ENCODE data around the gene MSANTD1. TPM values are rescaled to one million over a fixed set of nuclear protein-coding genes. Genes with fewer than 3 reads are reported as not detected.

MSANTD1 gene
- total and polyA plus RNA-seq, 4 donors, result 0.05 to 1.2 (median 0.23) TPM; not detected in 1

DNA sequence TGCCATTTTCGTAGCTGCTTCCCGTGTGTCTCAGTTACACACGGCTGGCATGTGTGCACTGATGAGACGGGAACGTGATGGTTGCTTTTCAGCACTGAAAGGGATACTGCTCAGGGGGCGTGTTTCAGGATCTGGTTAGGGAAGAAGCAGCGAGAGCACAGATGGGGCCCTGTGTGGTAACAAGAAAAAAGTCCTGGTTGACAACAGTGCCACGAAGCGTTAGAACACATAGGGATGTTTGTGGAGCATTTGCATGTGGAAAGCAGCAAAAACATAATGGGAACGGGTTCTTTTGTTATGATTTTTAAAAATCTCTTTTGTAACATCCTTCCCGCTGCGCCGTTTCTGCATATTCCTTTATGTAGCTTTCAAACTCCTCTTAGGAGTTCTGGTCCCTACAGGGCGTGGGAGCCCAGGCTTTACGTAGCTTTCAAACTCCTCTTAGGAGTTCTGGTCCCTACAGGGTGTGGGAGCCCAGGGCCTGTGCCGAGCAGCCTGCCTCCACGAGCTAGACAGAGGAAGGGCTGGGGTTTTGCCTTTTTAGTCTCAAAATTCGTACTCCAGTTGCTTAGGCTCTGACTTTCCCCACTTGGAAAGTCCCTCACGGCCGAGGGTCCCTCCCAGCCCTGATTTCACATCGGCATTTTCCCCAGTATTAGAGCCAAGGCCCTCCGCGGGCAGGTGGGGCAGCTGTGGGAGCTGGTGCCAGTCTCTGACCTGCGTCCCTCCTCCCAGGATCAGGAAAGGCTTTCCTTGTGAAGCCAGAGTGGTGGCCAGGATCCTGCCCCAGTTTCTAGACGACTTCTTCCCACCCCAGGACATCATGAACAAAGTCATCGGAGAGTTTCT is 11.0 kb upstream of the MSANTD1 start:
- H3K27ac ChIP-seq (ENCODE audit: low read depth in 1 of 2, low read length in 2 of 2), result no peak overlapping the region
- H3K4me3 ChIP-seq (ENCODE audit: low read depth in 1 of 3, low read length in 3 of 3), result no peak overlapping the region
- H3K9me3 ChIP-seq (ENCODE audit: control insufficient read depth in 4 of 4, low read length in 3 of 4), result no peaks in the 10 kb centered on the region
- WGBS, result 92% methylated on average over 26 of the region's 26 CpGs
- H3K27me3 ChIP-seq (ENCODE audit: control insufficient read depth in 4 of 4, insufficient read depth in 4 of 4, low read length in 3 of 4), result no peaks in the 10 kb centered on the region
- DNase-seq (ENCODE audit: low spot score), result no peak
- TF ChIP-seq, protein P1, sequence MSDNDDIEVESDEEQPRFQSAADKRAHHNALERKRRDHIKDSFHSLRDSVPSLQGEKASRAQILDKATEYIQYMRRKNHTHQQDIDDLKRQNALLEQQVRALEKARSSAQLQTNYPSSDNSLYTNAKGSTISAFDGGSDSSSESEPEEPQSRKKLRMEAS (IDR thresholded peaks at IDR 0.05), result no peak
- TF ChIP-seq HNF4G (IDR thresholded peaks at IDR 0.05), result no peak
- no peak for TF ChIP-seq RXRA (IDR thresholded peaks at IDR 0.05)
- TF ChIP-seq RAD21 (IDR thresholded peaks at IDR 0.05), result no peak
- no peak for TF ChIP-seq TAF1 (conservative IDR thresholded peaks at IDR 0.05)
- no peak for TF ChIP-seq SP1 (IDR thresholded peaks at IDR 0.05)
- peaks cover 16 to 78% (median 28%) of the 10 kb centered on the region in 4 donors for H3K36me3 ChIP-seq (ENCODE audit: control insufficient read depth in 4 of 4, insufficient read depth in 3 of 4, low read depth in 1 of 4, low read length in 3 of 4)
- no peak overlapping the region for H3K9ac ChIP-seq (ENCODE audit: low read depth in 1 of 2, low read length in 2 of 2)
- no peaks in the 10 kb centered on the region for H3K4me1 ChIP-seq (ENCODE audit: control insufficient read depth in 4 of 4, insufficient read depth in 4 of 4, low read length in 3 of 4)

DNA sequence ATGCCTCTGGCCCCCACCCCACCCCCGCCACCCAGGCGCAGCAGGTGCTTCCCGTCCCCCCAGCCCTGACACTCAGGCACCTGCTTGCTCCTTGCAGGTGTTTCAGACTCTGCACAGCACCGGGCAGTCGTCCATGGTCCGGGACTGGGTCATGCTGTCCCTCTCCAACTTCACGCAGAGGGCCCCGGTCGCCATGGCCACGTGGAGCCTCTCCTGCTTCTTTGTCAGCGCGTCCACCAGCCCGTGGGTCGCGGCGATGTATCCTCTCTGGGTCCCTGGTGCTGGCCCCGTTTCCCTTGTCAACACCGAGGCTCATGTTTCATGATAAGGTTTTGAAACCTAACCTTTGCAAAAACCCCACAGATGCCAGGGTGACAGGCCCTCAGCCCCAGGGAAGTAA is 10.2 kb upstream of the MSANTD1 start:
- no peaks in the 10 kb centered on the region for H3K4me1 ChIP-seq (ENCODE audit: control insufficient read depth in 4 of 4, insufficient read depth in 4 of 4, low read length in 3 of 4)
- no peaks in the 10 kb centered on the region for H3K27me3 ChIP-seq (ENCODE audit: control insufficient read depth in 4 of 4, insufficient read depth in 4 of 4, low read length in 3 of 4)
- no peaks in the 10 kb centered on the region for H3K9me3 ChIP-seq (ENCODE audit: control insufficient read depth in 4 of 4, low read length in 3 of 4)
- 93% methylated on average over 18 of the region's 18 CpGs for whole genome bisulfite sequencing
- TF ChIP-seq GABPA (IDR thresholded peaks at IDR 0.05 in 1 of 2, conservative IDR thresholded peaks at IDR 0.05 in 1 of 2) (no peak), HNF4G (IDR thresholded peaks at IDR 0.05) (no peak), JUND (IDR thresholded peaks at IDR 0.05) (no peak), TAF1 (conservative IDR thresholded peaks at IDR 0.05) (no peak), HNF4A (conservative IDR thresholded peaks at IDR 0.05) (no peak), NR2F2 (IDR thresholded peaks at IDR 0.05) (no peak)
- TF ChIP-seq, protein P1 (IDR thresholded peaks at IDR 0.05), result no peak
- no peak for DNase-seq (ENCODE audit: low spot score)
- no peak overlapping the region for H3K9ac ChIP-seq (ENCODE audit: low read depth in 1 of 2, low read length in 2 of 2)
- no peak overlapping the region for H3K4me3 ChIP-seq (ENCODE audit: low read depth in 1 of 3, low read length in 3 of 3)
- H3K36me3 ChIP-seq (ENCODE audit: control insufficient read depth in 4 of 4, insufficient read depth in 3 of 4, low read depth in 1 of 4, low read length in 3 of 4), result peaks cover 16 to 73% (median 23%) of the 10 kb centered on the region in 4 donors
- H3K27ac ChIP-seq (ENCODE audit: low read depth in 1 of 2, low read length in 2 of 2), result no peak overlapping the region

DNA sequence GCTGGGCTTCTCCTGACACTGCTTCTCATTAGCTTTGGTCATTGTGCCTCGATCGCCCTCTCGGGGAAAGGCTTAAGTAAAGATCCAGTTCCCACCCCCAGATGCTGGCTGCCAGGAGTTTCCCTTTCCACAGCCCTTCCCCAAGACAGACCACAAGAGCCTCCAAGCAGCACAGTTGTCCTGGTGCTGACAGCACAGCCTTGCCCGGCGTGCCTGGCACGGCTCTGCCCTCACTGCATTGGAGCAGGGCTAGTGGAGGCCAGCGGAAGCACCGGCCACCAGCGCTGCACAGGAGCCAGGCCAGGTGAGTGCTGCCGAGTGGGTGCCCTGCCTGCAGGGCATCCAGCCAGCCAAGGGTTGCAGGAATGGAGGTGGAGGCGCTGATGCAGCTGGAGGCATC is 9.7 kb upstream of the MSANTD1 start:
- no peak for DNase-seq (ENCODE audit: low spot score)
- no peak overlapping the region for H3K9ac ChIP-seq (ENCODE audit: low read depth in 1 of 2, low read length in 2 of 2)
- H3K27ac ChIP-seq (ENCODE audit: low read depth in 1 of 2, low read length in 2 of 2), result no peak overlapping the region
- 97% methylated on average over 11 of the region's 11 CpGs for WGBS
- H3K4me3 ChIP-seq (ENCODE audit: low read depth in 1 of 3, low read length in 3 of 3), result no peak overlapping the region
- H3K9me3 ChIP-seq (ENCODE audit: control insufficient read depth in 4 of 4, low read length in 3 of 4), result no peaks in the 10 kb centered on the region
- no peaks in the 10 kb centered on the region for H3K4me1 ChIP-seq (ENCODE audit: control insufficient read depth in 4 of 4, insufficient read depth in 4 of 4, low read length in 3 of 4)
- peaks cover 16 to 70% (median 22%) of the 10 kb centered on the region in 4 donors for H3K36me3 ChIP-seq (ENCODE audit: control insufficient read depth in 4 of 4, insufficient read depth in 3 of 4, low read depth in 1 of 4, low read length in 3 of 4)
- H3K27me3 ChIP-seq (ENCODE audit: control insufficient read depth in 4 of 4, insufficient read depth in 4 of 4, low read length in 3 of 4), result no peaks in the 10 kb centered on the region
- TF ChIP-seq TAF1 (conservative IDR thresholded peaks at IDR 0.05) (no peak), RXRA (IDR thresholded peaks at IDR 0.05) (no peak), ZBTB33 (IDR thresholded peaks at IDR 0.05) (no peak), EGR1 (IDR thresholded peaks at IDR 0.05; ENCODE audit: low read depth in 2 of 2) (no peak), HNF4A (conservative IDR thresholded peaks at IDR 0.05) (no peak), YY1 (IDR thresholded peaks at IDR 0.05) (no peak), JUND (IDR thresholded peaks at IDR 0.05) (no peak), REST (IDR thresholded peaks at IDR 0.05) (no peak), HNF4G (IDR thresholded peaks at IDR 0.05) (no peak), RAD21 (IDR thresholded peaks at IDR 0.05) (no peak), FOXA1 (IDR thresholded peaks at IDR 0.05) (no peak), NR2F2 (IDR thresholded peaks at IDR 0.05) (no peak), FOXA2 (IDR thresholded peaks at IDR 0.05) (no peak), GABPA (IDR thresholded peaks at IDR 0.05 in 1 of 2, conservative IDR thresholded peaks at IDR 0.05 in 1 of 2) (no peak)
- TF ChIP-seq, protein P2, sequence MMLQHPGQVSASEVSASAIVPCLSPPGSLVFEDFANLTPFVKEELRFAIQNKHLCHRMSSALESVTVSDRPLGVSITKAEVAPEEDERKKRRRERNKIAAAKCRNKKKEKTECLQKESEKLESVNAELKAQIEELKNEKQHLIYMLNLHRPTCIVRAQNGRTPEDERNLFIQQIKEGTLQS (IDR thresholded peaks at IDR 0.05), result no peak
- TF ChIP-seq, protein P3, sequence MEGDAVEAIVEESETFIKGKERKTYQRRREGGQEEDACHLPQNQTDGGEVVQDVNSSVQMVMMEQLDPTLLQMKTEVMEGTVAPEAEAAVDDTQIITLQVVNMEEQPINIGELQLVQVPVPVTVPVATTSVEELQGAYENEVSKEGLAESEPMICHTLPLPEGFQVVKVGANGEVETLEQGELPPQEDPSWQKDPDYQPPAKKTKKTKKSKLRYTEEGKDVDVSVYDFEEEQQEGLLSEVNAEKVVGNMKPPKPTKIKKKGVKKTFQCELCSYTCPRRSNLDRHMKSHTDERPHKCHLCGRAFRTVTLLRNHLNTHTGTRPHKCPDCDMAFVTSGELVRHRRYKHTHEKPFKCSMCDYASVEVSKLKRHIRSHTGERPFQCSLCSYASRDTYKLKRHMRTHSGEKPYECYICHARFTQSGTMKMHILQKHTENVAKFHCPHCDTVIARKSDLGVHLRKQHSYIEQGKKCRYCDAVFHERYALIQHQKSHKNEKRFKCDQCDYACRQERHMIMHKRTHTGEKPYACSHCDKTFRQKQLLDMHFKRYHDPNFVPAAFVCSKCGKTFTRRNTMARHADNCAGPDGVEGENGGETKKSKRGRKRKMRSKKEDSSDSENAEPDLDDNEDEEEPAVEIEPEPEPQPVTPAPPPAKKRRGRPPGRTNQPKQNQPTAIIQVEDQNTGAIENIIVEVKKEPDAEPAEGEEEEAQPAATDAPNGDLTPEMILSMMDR (IDR thresholded peaks at IDR 0.05; ENCODE audit: low read depth, low read length, missing input control), result no peak
- TF ChIP-seq, protein P1 (IDR thresholded peaks at IDR 0.05), result no peak
